ENCODE data around the gene TCEAL9. TPM values are rescaled to one million over a fixed set of nuclear protein-coding genes. Genes with fewer than 3 reads are reported as not detected.
A peak's percentile ranks its signal among the peaks of the same experiment; 100 is the strongest.

TCEAL9 gene
- total RNA-seq, 2 donors from 2014 or later: 49.8 to 88.2 TPM

- Histone ChIP-seq H3K4me1 (replicated peaks) (no peaks in the 10 kb centered on the region), H3K36me3 (no peaks in the 10 kb centered on the region), H3K4me3 (no peak overlapping the region), H3K27ac (no peak overlapping the region), H3K9me3 (no peaks in the 10 kb centered on the region), H3K27me3 (replicated peaks; ENCODE audit: insufficient read depth) (no peaks in the 10 kb centered on the region)
- TF ChIP-seq POLR2AphosphoS5 (IDR thresholded peaks at IDR 0.05) (no peak), CTCF (IDR thresholded peaks at IDR 0.05) (no peak), POLR2A (IDR thresholded peaks at IDR 0.05) (no peak)
- intact Hi-C loops (cut with DNase I): no loop called here
- DNase-seq (ENCODE audit: low spot score): no peak
Observed at GRCh38 chrX:103369479-103369878, 13.2 kb downstream of the TCEAL9 start.

GRCh38 chrX:103372886-103373285, 16.6 kb downstream of the TCEAL9 start:
- H3K27ac ChIP-seq: no peak overlapping the region
- H3K9me3 ChIP-seq: no peaks in the 10 kb centered on the region
- no peak overlapping the region for H3K4me3 ChIP-seq
- TF ChIP-seq CTCF (IDR thresholded peaks at IDR 0.05) (no peak), POLR2A (IDR thresholded peaks at IDR 0.05) (no peak), POLR2AphosphoS5 (IDR thresholded peaks at IDR 0.05) (no peak)
- intact Hi-C loops (cut with DNase I): no loop called here
- no peaks in the 10 kb centered on the region for H3K27me3 ChIP-seq (replicated peaks; ENCODE audit: insufficient read depth)
- H3K4me1 ChIP-seq (replicated peaks): no peaks in the 10 kb centered on the region
- no peak for DNase-seq (ENCODE audit: low spot score)
- WGBS: 75% methylated on average over 2 of the region's 2 CpGs
- H3K36me3 ChIP-seq: no peaks in the 10 kb centered on the region

- no peak overlapping the region for H3K27ac ChIP-seq
- TF ChIP-seq CTCF (IDR thresholded peaks at IDR 0.05) (no peak), POLR2AphosphoS5 (IDR thresholded peaks at IDR 0.05) (peak; percentile 9)
- 55% methylated on average over 3 of the region's 3 CpGs for WGBS
- DNase-seq (ENCODE audit: low spot score): no peak
- H3K27me3 ChIP-seq (replicated peaks; ENCODE audit: insufficient read depth): no peaks in the 10 kb centered on the region
- intact Hi-C loops (cut with DNase I): no loop called here
- no peaks in the 10 kb centered on the region for H3K36me3 ChIP-seq
- no peaks in the 10 kb centered on the region for H3K9me3 ChIP-seq
- H3K4me3 ChIP-seq: no peak overlapping the region
- no peaks in the 10 kb centered on the region for H3K4me1 ChIP-seq (replicated peaks)
Observed at GRCh38 chrX:103373581-103373980, 17.3 kb downstream of the TCEAL9 start.

- Histone ChIP-seq H3K9me3 (no peaks in the 10 kb centered on the region), H3K27me3 (replicated peaks; ENCODE audit: insufficient read depth) (no peaks in the 10 kb centered on the region), H3K4me1 (replicated peaks) (no peaks in the 10 kb centered on the region), H3K4me3 (peak within 1 kb of the TSS; percentile 61 to 65), H3K27ac (peak within 1 kb of the TSS; percentile 89 to 90), H3K36me3 (no peaks in the 10 kb centered on the region)
- peak; percentile 41 for DNase-seq (ENCODE audit: low spot score)
- intact Hi-C loops (cut with DNase I): no loop called here
- 5% methylated on average over 18 of the region's 62 CpGs for WGBS
- TF ChIP-seq POLR2AphosphoS5 (IDR thresholded peaks at IDR 0.05) (peak; percentile 46), POLR2A (IDR thresholded peaks at IDR 0.05) (peak; percentile 54), CTCF (IDR thresholded peaks at IDR 0.05) (no peak)
Observed at GRCh38 chrX:103376118-103376978, 20.0 kb downstream of the TCEAL9 start, which contains the start of gene BEX3. BEX3 (plus strand) TSS chrX:103376538; CDS start chrX:103377522, 984 bp downstream.

- H3K9me3 ChIP-seq: no peaks in the 10 kb centered on the region
- TF ChIP-seq POLR2A (IDR thresholded peaks at IDR 0.05) (no peak), CTCF (IDR thresholded peaks at IDR 0.05) (no peak), POLR2AphosphoS5 (IDR thresholded peaks at IDR 0.05) (no peak)
- H3K27ac ChIP-seq: peak overlapping the region; percentile 89 to 90
- WGBS: 0% methylated on average over 12 of the region's 19 CpGs
- no peak for DNase-seq (ENCODE audit: low spot score)
- intact Hi-C loops (cut with DNase I): no loop called here
- H3K4me3 ChIP-seq: peak overlapping the region; percentile 61 to 65
- no peaks in the 10 kb centered on the region for H3K27me3 ChIP-seq (replicated peaks; ENCODE audit: insufficient read depth)
- H3K36me3 ChIP-seq: no peaks in the 10 kb centered on the region
- no peaks in the 10 kb centered on the region for H3K4me1 ChIP-seq (replicated peaks)
Observed at GRCh38 chrX:103376979-103377324, 20.6 kb downstream of the TCEAL9 start.

Measured in prostate gland (tissue), 2 donors.